DOHH2 (cell line): ENCODE measurements around the gene BRIP1.

Experiments
- EZH2phosphoT487 ChIP-seq: fragments of 200-600 bp; sonication (generic); IDR thresholded peaks from 2 replicates; pipeline ENCODE4 v1.6.1; 2017; ENCODE audit warnings: borderline replicate concordance, mild to moderate bottlenecking, antibody characterized with exemption, low read length, moderate library complexity, mixed read lengths
- TF ChIP-seq, protein P1 (sequence below): fragments of 200-600 bp; sonication (generic); IDR thresholded peaks from one replicate; pipeline ENCODE4 v1.5.1; 2014; ENCODE audit warnings: antibody characterized with exemption, mild to moderate bottlenecking, low read depth, low read length; ENCODE audit not compliant: poor library complexity, severe bottlenecking

DNA sequence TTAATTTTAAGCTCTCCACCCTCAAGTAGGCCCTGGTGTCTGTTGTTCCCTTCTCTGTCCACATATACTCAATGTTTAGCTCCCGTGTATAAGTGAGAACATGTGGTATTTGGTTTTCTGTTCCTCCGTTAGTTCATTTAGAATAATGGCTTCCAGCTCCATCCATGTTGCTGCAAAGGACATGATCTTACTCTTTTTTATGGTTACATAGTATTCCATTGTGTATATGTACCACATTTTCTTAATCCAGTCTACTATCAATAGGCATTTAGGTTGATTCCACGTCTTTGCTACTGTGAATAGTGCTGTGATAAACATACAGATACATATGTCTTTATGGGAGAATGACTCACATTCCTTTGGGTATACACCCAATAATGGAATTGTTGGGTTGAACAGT is 160.9 kb downstream of the BRIP1 start:
- TF ChIP-seq, protein P1, sequence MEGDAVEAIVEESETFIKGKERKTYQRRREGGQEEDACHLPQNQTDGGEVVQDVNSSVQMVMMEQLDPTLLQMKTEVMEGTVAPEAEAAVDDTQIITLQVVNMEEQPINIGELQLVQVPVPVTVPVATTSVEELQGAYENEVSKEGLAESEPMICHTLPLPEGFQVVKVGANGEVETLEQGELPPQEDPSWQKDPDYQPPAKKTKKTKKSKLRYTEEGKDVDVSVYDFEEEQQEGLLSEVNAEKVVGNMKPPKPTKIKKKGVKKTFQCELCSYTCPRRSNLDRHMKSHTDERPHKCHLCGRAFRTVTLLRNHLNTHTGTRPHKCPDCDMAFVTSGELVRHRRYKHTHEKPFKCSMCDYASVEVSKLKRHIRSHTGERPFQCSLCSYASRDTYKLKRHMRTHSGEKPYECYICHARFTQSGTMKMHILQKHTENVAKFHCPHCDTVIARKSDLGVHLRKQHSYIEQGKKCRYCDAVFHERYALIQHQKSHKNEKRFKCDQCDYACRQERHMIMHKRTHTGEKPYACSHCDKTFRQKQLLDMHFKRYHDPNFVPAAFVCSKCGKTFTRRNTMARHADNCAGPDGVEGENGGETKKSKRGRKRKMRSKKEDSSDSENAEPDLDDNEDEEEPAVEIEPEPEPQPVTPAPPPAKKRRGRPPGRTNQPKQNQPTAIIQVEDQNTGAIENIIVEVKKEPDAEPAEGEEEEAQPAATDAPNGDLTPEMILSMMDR, result no peak
- no peak for TF ChIP-seq EZH2phosphoT487
